Measurements from ENCODE around the gene CHRNA4. TPM values are rescaled to one million over a fixed set of nuclear protein-coding genes. Genes with fewer than 3 reads are reported as not detected.

CHRNA4 gene
- 145 TPM for total RNA-seq

DNA sequence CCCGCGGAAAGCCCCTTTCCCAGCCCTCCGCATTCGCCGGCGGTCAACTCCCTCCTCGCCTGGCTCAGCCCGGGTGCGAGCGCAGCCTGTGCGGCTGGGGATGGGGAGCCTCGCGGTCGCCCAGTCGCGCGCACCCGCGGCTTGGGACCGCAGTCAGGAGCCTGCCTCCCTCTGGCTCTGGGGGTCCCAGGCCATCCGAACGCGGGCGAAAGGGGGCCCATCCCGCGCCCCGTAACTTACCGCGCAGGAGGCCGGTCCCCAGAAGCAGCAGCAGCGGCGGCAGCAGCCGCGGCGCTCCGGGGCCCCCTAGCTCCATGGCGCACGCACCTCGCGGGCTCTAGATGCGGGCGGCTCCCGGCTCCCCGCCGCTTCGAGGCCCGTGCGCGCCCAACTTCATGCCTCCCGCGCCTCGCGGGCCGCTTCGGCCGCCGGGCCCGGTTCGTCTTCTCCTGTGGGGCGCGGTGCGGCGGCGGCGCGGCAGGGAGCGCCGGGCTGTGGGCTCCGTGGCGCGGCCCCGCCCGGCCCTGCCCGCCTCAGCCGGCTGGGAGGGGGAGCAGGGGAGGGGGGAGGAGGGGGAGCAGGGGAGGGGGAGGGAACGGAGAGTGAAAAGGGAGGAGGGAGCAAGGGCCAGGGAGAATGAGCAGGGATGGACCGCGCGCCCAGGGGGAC lies at the start of gene CHRNA4:
CHRNA4 (minus strand) TSS at position 500 of the 669 bp plus-strand sequence; CDS start at position 316, 184 bp downstream.
- ATAC-seq (no peak), DNase-seq (ENCODE audit: low spot score) (no peak)

DNA sequence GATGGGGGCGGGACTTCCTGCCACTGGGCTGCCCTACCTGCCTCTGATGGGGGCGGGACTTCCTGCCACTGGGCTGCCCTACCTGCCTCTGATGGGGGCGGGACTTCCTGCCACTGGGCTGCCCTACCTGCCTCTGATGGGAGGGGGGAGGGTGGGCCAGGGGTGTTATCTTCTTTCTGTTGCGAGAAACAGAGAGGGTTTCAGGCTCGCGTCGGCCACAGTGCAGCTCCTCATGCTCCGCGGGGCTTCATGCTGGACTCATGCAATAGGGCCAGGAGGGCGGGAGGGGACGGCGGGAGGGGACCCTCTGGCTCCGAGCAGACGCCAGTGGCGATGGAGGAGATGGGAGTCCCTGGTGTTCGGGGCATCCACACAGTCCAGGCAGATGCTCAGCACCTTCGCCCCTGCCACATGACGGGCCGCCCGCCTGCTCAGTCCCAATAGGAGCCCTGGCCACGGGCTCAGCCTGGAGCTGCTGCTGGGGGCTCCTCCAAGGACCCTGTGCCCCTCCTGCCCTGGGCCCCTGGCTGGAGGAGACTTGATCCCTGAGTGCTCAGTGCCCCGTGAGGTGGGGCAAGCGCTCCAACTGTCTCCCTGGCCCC lies 48.8 kb upstream of the CHRNA4 start:
- ATAC-seq (no peak), DNase-seq (ENCODE audit: low spot score) (no peak)

DNA sequence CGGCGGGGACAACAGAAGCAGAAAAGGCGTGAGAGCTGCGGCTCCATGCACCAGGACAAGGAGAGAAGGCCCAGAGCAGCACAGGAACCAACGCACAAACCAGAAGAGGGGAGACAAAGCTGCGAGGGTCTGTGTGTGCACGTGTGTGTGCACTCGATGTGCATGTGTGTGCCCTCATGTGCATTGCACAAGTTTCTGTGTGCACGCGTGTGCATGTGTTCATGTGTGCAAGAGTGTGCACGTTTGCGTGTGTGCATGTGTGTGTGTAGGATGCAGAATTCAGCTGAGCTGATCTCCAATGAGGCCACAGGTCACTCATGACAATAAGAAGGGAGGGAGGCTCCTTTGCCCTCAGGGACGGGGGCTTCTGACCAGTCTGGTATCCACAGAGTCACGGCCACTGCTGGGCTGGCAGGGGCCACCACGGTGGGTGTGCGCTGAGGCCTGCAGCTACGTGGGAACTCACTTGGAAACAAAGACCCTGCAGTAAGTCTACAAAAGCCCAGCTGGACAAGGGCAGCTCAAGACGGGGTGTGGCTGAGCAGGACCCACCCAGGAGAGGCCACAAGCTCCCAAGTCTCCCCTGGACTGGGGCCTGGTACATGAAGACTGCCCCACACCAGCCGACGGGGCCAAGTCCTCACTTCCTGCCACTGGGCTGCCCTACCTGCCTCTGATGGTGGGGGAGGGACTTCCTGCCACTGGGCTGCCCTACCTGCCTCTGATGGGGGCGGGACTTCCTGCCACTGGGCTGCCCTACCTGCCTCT lies 48.1 kb upstream of the CHRNA4 start:
- DNase-seq (ENCODE audit: low spot score), result no peak
- ATAC-seq, result no peak

DNA sequence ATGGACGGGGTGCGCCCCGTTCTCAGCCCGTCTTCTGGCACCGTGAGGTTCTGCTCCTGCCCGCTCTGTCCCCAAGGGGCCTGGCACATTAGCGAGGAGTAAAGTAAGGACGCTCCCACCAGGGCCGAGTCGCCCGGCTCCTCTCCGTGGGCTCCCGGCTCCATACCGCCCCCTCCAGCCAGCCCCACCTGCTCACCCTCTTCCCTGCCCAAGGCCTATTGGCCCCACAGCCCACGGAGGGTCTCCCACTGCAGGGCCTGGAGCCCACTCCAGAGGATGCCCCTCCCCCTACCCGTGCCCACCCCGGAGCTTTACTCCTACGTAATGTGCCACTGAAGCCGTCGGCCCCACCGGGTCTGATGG lies 47.5 kb upstream of the CHRNA4 start:
- ATAC-seq (no peak), DNase-seq (ENCODE audit: low spot score) (no peak)

DNA sequence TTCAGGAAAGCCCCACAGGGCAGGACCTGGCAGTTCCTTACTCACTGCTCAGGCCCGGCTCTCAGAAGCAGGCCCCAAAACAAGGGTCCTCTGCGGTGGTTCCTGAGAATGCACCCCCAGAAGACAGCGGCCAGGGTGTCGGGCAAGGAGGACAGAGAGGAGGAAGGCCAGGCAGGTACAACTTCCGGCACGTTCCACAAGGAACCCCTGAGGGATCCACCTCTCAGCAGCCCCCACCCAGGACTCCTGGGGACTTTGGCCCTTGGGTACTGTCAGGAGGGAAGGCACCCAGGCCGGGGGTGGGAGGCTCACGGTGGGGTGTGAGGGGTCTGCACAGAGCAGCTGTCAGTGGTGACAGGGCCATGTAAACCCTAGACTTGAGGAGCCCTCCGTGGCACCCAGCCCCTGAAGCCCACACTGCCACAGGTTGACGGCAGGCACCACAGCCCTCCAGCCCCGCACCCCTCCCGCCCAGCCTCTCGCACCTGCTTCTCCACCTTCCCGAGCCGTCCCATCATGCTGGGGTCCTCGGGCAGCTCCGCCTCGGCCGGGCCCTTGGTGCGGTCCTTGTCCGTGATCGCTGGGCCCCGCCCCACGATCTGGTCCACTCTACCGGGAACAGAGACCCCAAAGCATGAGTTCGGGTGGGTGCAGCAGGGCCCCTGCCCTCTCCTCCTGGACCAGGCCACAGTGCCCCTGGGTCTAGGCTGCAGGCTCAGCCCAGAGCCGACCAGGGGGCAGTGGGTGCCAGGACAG lies 47.0 kb upstream of the CHRNA4 start:
- ATAC-seq (no peak), DNase-seq (ENCODE audit: low spot score) (no peak)

GRCh38 chr20:63406617-63407245 lies 45.6 kb upstream of the CHRNA4 start:
- DNase-seq (ENCODE audit: low spot score) (no peak), ATAC-seq (no peak)

DNA sequence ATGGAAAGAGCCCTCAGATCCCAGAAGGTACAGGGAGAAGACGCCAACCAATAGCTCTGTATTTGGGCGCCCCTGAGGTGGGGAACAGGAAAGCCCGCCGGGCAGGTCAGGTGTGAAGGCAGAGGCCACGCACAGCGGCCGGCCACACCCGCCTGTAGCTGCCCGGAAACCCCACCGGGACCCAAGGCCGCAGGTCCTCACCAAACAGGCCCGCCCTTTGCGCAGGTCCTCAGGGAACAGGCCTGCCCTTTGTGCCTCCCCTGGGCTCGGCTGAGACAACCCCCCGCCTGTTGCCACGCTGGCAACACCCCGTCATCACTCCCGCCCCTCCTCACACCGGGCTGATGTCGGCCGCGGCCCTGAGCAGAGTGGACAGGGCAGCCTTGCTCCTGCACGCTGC lies 44.9 kb upstream of the CHRNA4 start:
- ATAC-seq, result no peak
- no peak for DNase-seq (ENCODE audit: low spot score)

DNA sequence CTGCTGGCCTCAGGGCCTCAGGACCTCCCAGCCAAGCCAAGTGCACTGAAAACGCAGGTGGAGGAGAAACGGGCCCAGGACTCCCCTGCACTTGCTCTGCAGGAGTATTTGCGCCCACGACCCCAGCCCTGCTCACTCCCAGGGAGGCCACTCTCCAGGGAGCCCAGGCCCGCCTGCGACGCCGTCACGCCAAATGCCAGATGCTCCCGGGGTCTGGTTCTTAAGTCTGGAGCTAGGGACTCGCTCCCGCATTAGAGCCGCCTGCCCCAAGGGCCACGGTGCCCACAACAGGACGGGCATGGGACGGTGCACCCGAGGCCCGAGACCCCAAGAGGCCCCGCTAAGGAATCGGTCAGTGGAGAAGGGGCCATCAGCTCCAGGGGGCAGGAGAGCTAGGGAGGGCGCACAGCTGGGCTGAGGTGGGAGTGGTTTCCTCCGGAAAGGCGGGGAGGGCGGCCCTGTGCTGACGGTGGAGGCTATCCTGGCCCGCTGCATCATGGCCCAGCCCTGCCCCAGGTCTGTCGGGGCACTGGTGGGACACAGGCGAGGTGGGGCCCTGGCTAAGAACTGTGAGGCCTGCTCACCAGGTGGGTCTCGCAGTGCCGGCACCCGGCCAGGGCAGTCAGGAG lies 44.1 kb upstream of the CHRNA4 start:
- DNase-seq (ENCODE audit: low spot score) (no peak), ATAC-seq (no peak)

DNA sequence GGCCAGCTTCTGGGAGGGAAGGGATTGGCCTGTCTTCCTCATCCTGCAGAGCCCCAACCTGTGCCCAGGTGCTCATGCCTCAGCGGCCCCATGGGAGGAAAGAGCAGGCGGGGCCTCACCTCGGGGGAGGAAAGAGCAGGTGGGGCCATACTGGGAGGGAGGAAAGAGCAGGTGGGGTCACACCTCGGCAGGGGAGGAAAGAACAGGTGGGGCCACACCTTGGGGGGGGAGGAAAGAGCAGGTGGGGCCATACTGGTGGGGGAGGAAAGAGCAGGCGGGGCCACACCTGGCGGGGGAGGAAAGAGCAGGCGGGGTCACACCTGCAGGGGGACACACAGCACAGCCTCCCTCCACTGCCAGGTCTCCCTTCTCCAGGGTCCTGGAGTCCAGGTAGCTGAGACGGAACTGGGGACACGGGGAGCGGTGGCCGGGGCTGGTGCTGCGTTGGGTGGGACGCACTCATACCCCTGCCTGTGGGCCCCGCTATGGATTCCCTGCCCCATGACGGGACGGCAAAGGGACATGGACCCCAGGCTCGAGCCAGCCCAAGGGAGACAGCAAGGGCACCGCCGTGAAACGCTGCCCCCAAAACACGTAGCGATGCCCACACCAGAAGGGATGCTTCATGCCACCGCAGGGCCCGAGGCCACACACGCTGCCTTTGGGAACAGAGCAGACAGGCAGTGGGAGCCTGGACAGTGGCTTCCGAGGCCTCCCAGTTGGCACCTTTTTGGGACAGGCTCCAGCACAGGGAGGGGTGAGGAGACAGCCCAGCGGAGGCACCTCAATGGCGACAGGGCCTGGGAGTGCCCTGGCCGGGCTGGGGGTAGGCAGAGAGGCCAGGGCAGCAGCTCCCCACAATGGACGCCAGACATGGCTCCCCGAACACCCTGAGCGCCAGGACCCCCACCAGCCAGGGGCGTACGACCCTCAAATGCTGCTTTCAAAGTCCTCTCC lies 43.3 kb upstream of the CHRNA4 start:
- ATAC-seq (no peak), DNase-seq (ENCODE audit: low spot score) (no peak)

DNA sequence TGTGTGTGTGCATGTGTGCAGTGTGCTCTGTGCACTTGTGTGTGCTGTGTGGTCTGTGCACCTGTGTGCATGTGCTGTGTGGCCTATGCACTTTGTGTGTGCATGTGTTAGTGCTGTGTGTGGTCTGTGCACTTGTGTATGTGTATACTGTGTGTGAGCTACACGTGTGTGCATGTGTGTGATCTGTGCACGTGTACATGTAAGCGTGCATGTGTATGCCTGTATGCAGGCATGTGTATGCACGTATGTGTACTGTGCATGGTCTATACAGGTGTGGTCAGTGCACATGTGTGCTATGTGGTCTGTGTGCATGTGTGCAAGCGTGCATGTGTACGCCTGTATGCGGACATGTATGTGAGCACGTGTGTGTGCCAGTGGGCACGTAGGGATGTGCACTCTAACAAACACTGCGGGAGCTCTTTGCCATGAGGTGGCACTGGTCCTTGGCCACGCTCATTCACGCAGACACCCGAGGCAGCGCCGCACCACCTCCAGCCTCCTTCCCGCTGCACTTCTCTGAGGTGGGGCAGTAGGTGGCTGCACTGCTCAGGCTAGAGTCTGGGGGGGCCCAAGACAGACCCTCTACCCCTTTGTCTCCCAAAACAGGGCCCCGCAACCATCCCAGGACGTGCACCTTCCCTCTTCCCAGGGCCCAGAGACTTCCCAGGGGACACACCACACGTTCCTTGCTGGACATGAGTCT lies 42.4 kb upstream of the CHRNA4 start:
- ATAC-seq, result no peak
- no peak for DNase-seq (ENCODE audit: low spot score)

- DNase-seq (ENCODE audit: low spot score), result no peak
- ATAC-seq, result no peak
These were observed 41.7 kb upstream of the CHRNA4 start for GRCh38 chr20:63402860-63403220.

DNA sequence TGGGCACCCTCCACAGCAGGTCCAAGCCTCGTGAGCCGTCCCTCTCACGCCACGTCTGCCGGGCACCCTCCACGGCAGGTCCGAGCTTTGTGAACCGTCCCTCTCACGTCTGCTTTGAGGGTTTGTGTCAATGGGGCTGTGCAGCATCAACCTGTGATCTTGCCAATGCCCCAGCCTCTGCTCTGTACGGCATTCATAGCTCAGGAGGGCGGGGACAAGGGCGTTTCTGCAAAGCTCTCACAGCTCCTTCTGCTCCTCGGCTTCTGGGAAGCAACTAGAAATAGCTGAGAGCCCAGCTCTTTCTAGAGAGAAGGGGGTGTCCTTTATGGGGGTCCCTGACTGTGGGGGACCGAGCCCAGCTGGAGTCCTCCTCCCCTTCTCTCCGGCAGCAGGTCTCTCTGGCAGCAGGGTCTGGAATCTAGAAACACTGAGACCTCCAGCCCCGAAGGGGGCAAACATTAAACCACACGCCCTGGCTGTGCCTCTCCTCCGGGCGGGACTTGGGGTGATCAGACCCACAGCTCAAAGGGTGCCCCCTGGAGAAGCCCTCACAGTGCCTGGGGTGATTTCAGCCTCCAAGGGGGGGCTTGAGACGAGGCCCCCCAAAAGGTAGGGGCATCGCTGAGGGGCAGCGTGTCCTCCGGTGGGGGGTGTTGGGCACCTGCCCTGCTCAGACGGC lies 41.2 kb upstream of the CHRNA4 start:
- no peak for DNase-seq (ENCODE audit: low spot score)
- no peak for ATAC-seq

DNA sequence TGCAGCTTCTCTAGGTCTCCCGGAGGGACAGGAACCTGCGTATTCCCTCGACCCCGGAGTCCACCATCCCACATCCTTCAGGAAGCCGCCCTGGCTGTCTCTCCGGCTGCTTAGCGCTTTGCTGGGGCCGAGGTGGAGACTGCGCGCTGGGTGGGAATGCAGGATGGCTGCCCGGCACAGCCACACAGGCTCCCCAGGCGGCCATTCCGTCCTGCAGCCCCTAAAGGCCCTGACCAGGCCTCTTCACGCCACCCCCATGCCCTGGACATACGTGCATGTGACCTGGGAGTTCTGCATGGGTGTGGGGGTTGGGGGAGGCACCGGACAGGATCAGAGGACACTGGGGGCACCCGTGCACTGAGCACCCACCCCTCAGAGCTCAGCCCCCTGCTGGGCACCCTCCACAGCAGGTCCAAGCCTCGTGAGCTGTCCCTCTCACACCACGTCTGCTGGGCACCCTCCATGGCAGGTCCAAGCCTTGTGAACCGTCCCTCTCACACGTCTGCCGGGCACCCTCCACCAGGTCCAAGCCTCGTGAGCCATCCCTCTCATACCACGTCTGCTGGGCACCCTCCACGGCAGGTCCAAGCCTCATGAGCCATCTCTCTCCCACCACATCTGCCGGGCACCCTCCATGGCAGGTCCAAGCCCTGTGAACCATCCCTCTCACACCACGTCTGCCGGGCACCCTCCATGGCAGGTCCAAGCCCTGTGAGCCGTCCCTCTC lies 40.4 kb upstream of the CHRNA4 start:
- no peak for ATAC-seq
- no peak for DNase-seq (ENCODE audit: low spot score)

DNA sequence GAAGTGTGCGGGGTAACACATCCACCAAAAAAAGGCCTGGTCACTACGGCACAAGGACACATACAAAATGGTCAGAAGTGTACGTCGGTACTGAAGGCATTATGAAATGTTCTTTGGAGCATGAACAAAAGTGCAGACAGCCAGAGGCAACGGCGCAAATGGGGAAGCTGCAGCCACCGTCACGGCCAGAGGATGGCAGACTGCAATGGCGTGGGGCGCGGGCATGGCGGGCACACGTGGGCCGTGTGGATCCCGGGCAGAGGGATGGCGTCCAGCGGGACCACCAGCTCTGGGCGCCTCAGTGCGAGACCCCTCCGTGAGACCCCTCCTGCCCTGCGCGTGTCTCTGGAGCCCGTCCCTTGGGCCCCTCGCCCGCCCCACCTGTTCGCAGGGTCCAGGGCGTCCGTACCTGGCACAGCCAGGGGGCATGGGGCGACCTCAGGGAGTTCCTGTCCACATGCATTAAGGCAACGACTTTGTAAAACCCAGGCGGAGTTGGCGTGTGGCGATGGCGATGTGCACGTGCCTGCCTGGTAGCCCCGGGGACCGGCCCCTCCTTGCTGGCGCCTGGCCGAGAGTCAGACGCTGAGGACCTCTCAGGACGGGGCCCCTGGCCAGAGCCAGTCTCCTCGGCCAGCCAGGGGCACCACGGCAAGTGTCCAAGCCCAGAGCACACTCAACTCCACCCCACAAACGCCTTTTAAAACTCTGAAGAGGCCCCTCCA lies 39.5 kb upstream of the CHRNA4 start:
- ATAC-seq (no peak), DNase-seq (ENCODE audit: low spot score) (no peak)

- DNase-seq (ENCODE audit: low spot score) (no peak), ATAC-seq (no peak)
These were observed 38.6 kb upstream of the CHRNA4 start for GRCh38 chr20:63399596-63400375.

Data from left lobe of liver (tissue), 2 donors.